ENCODE measurements around the gene ITGB5. TPM values are rescaled to one million over a fixed set of nuclear protein-coding genes. Genes with fewer than 3 reads are reported as not detected.
A peak's percentile ranks its signal among the peaks of the same experiment; 100 is the strongest.

The ITGB5 gene
- total and polyA plus RNA-seq, 2 donors (not counting 3 experiments of a cell fraction or from before 2014, with no cell fraction given): 144 to 170 TPM

- intact Hi-C loops (cut with micrococcal nuclease) (loop anchor here (1.0 to 10.0 kb wide), 7 partner anchors 25 to 676 kb away; partner anchors contain the start of gene ITGB5), dilution Hi-C loops (cut with MboI; ENCODE audit: extremely low pct_ligation_motif_present, low sequenced_read_pairs) (loop anchor here (25.0 kb wide), 1 partner anchor 126 kb away; the partner anchor contains the start of gene ITGB5)
- Histone ChIP-seq H3K9ac (replicated peaks; ENCODE audit: extremely low read depth, insufficient read depth, low read length) (no peak overlapping the region), H3K36me3 (ENCODE audit: control insufficient read depth in 2 of 2, extremely low read depth in 1 of 2, insufficient read depth in 2 of 2, low read length in 2 of 2) (peaks cover 0 to 9% of the 10 kb centered on the region in 2 experiments), H3K4me2 (ENCODE audit: insufficient read depth, low read length) (no peak overlapping the region), H3K27ac (ENCODE audit: insufficient read depth, low read depth, low read length) (no peak overlapping the region), H3K9me1 (replicated peaks; ENCODE audit: control insufficient read depth, extremely low read depth, insufficient read depth, low read length) (no peaks in the 10 kb centered on the region), H3K4me1 (ENCODE audit: control insufficient read depth, extremely low read depth, insufficient read depth, low read length) (no peaks in the 10 kb centered on the region), H3K9me3 (replicated peaks; ENCODE audit: control insufficient read depth, insufficient read depth, low read length) (no peaks in the 10 kb centered on the region), H4K20me1 (replicated peaks; ENCODE audit: control insufficient read depth, extremely low read depth, insufficient read depth, low read length) (no peaks in the 10 kb centered on the region), H2AFZ (ENCODE audit: low read depth, low read length) (no peak overlapping the region), H3K27me3 (ENCODE audit: control insufficient read depth in 2 of 2, insufficient read depth in 2 of 2, low read length in 2 of 2) (no peaks in the 10 kb centered on the region), H3K79me2 (ENCODE audit: control insufficient read depth, insufficient read depth, low read length) (no peaks in the 10 kb centered on the region), H3K4me3 (replicated peaks in 1 of 3; ENCODE audit: insufficient read depth in 1 of 3, low read depth in 1 of 3, low read length in 3 of 3) (no peak overlapping the region)
- no TSS peak for BruUV-seq (replicated peaks)
- POLR2A ChIA-PET: interaction anchor here (0.8 kb wide), 1 partner anchor 144 kb away, joined by 5 read pairs; no protein-coding TSS in a partner anchor
- TF ChIP-seq CTCF (IDR thresholded peaks at IDR 0.05; ENCODE audit: extremely low read depth in 1 of 2, insufficient read depth in 1 of 2, low read depth in 1 of 2, low read length in 2 of 2) (peak; percentile 88 to 92), MAX (IDR thresholded peaks at IDR 0.05; ENCODE audit: insufficient read depth, insufficient read length) (no peak)
- DNase-seq (ENCODE audit: low read depth, low spot score) (peak; percentile 75), FAIRE-seq (peak; percentile 95)
- CTCF ChIA-PET: interaction anchor here (0.7 to 8.6 kb wide), 64 partner anchors 9 to 825 kb away, joined by 3 to 424 read pairs (median 6); partner anchors contain the start of genes ITGB5 and UMPS
Measured at GRCh38 chr3:124761250-124761796, 125.8 kb downstream of the ITGB5 start.

GRCh38 chr3:124760601-124761000 is 126.6 kb downstream of the ITGB5 start:
- TF ChIP-seq MAX (IDR thresholded peaks at IDR 0.05; ENCODE audit: insufficient read depth, insufficient read length): no peak
- TF ChIP-seq JUN (IDR thresholded peaks at IDR 0.05; ENCODE audit: borderline replicate concordance, insufficient read depth, insufficient read length, low read depth): no peak
- TF ChIP-seq FOS (IDR thresholded peaks at IDR 0.05; ENCODE audit: borderline replicate concordance, insufficient read depth, low read length): no peak
- TF ChIP-seq CTCF (IDR thresholded peaks at IDR 0.05; ENCODE audit: extremely low read depth in 1 of 2, insufficient read depth in 1 of 2, low read depth in 1 of 2, low read length in 2 of 2): no peak
- TF ChIP-seq POLR2A (IDR thresholded peaks at IDR 0.05; ENCODE audit: low read depth, low read length): no peak
- no peak for TF ChIP-seq POLR2AphosphoS5 (IDR thresholded peaks at IDR 0.05; ENCODE audit: insufficient read depth, low read depth, low read length)
- TF ChIP-seq GATA2 (IDR thresholded peaks at IDR 0.05; ENCODE audit: insufficient read depth, insufficient read length, low read depth, low read length): no peak
- no peak for TF ChIP-seq EZH2 (IDR thresholded peaks at IDR 0.05; ENCODE audit: borderline replicate concordance, low read depth, low read length, severe bottlenecking)
- TF ChIP-seq MYC (IDR thresholded peaks at IDR 0.05; ENCODE audit: low read depth, low read length): no peak
- H4K20me1 ChIP-seq (replicated peaks; ENCODE audit: control insufficient read depth, extremely low read depth, insufficient read depth, low read length): no peaks in the 10 kb centered on the region
- intact Hi-C loops (cut with micrococcal nuclease): loop anchor here (5.0 to 10.0 kb wide), 2 partner anchors 394 to 677 kb away; no protein-coding TSS in a partner anchor
- no peak overlapping the region for H3K9ac ChIP-seq (replicated peaks; ENCODE audit: extremely low read depth, insufficient read depth, low read length)
- dilution Hi-C loops (cut with MboI; ENCODE audit: extremely low pct_ligation_motif_present, low sequenced_read_pairs): loop anchor here (25.0 kb wide), 1 partner anchor 127 kb away; the partner anchor contains the start of gene ITGB5
- no peak overlapping the region for H3K4me3 ChIP-seq (replicated peaks in 1 of 3; ENCODE audit: insufficient read depth in 1 of 3, low read depth in 1 of 3, low read length in 3 of 3)
- no peaks in the 10 kb centered on the region for H3K27me3 ChIP-seq (ENCODE audit: control insufficient read depth in 2 of 2, insufficient read depth in 2 of 2, low read length in 2 of 2)
- no peak overlapping the region for H3K4me2 ChIP-seq (ENCODE audit: insufficient read depth, low read length)
- no peaks in the 10 kb centered on the region for H3K9me3 ChIP-seq (replicated peaks; ENCODE audit: control insufficient read depth, insufficient read depth, low read length)
- POLR2A ChIA-PET: no interaction called here
- no peak overlapping the region for H3K27ac ChIP-seq (ENCODE audit: insufficient read depth, low read depth, low read length)
- no TSS peak for BruUV-seq (replicated peaks)
- DNase-seq (ENCODE audit: low read depth, low spot score) (no peak), FAIRE-seq (no peak)
- H3K36me3 ChIP-seq (ENCODE audit: control insufficient read depth in 2 of 2, extremely low read depth in 1 of 2, insufficient read depth in 2 of 2, low read length in 2 of 2): peaks cover 0 to 9% of the 10 kb centered on the region in 2 experiments
- no peaks in the 10 kb centered on the region for H3K9me1 ChIP-seq (replicated peaks; ENCODE audit: control insufficient read depth, extremely low read depth, insufficient read depth, low read length)
- no peaks in the 10 kb centered on the region for H3K79me2 ChIP-seq (ENCODE audit: control insufficient read depth, insufficient read depth, low read length)
- CTCF ChIA-PET: interaction anchor here (0.7 to 8.6 kb wide), 62 partner anchors 9 to 826 kb away, joined by 3 to 424 read pairs (median 6); partner anchors contain the start of genes ITGB5 and UMPS
- H2AFZ ChIP-seq (ENCODE audit: low read depth, low read length): no peak overlapping the region
- H3K4me1 ChIP-seq (ENCODE audit: control insufficient read depth, extremely low read depth, insufficient read depth, low read length): no peaks in the 10 kb centered on the region

Measured in endothelial cell of umbilical vein (primary cell).